Endothelial cell of umbilical vein (primary cell): ENCODE data around the gene KIDINS220. TPM values are rescaled to one million over a fixed set of nuclear protein-coding genes. Genes with fewer than 3 reads are reported as not detected.
A peak's percentile ranks its signal among the peaks of the same experiment; 100 is the strongest.

Source experiments
- BruUV-seq: library from RNA; stranded (reverse); fragments of 400-500 nt; replicated peaks from 2 replicates; lab custom pipeline; 2021; lab: Mats Ljungman, UMichigan
- CTCF ChIA-PET: fragments of 300-600, 350-600 bp; sonication (Branson Sonifier 250); formaldehyde crosslinking; loops from one replicate; lab custom pipeline; 2021; ENCODE audit warnings: antibody characterized with exemption, inconsistent platforms; lab: Charles Lee
- POLR2A ChIA-PET: fragments of 300-600, 350-600 bp; sonication (Branson Sonifier 250); formaldehyde crosslinking; loops from one replicate; lab custom pipeline; 2021; ENCODE audit warnings: antibody characterized with exemption, inconsistent platforms; lab: Charles Lee
- DNase-seq: peaks from one replicate; pipeline ENCODE4 v3.0.0-alpha.2; 2011; ENCODE audit warnings: low read depth, low spot score
- FAIRE-seq: peaks from 2 replicates; lab custom pipeline; 2011; peaks lifted over from hg19 to GRCh38; lab: Jason Lieb, UNC
- H2AFZ ChIP-seq: 2 replicates; pipeline ENCODE4 v1.6.0; 2012; ENCODE audit warnings: low read depth, low read length, control low read depth, inconsistent platforms
- H3K27ac ChIP-seq: 2 replicates; pipeline ENCODE4 v1.5.1; 2011; ENCODE audit warnings: low read depth, mild to moderate bottlenecking, control low read depth, low read length, moderate library complexity; ENCODE audit not compliant: insufficient read depth
- H3K27me3 ChIP-seq, 2 experiments: 2 replicates each; pipeline versions ENCODE4 v1.6.0 to v1.6.1; 2011; ENCODE audit warnings: low read length in 2 of 2, mixed read lengths in 1 of 2; ENCODE audit not compliant: control insufficient read depth in 2 of 2, insufficient read depth in 2 of 2
- H3K36me3 ChIP-seq, 2 experiments: 2 replicates in 1 of 2; 3 replicates in 1 of 2; pipeline ENCODE4 v1.5.1; 2011; ENCODE audit warnings: low read length in 2 of 2, mild to moderate bottlenecking in 1 of 2, moderate library complexity in 1 of 2; ENCODE audit not compliant: control insufficient read depth in 2 of 2, insufficient read depth in 2 of 2; ENCODE audit errors: extremely low read depth in 1 of 2
- H3K4me1 ChIP-seq: 3 replicates; pipeline ENCODE4 v1.5.1; 2011; ENCODE audit warnings: mild to moderate bottlenecking, low read length; ENCODE audit not compliant: control insufficient read depth, insufficient read depth; ENCODE audit errors: extremely low read depth
- H3K4me2 ChIP-seq: 2 replicates; pipeline ENCODE4 v1.6.1; 2011; ENCODE audit warnings: low read length, control low read depth, mixed read lengths; ENCODE audit not compliant: insufficient read depth
- H3K4me3 ChIP-seq, 3 experiments: fragments of 200-600 bp in 1 of 3; sonication (generic), shearing (Covaris generic) in 1 of 3; replicated peaks in 1 of 3; 2 replicates each; pipeline ENCODE4 v1.5.1; 2011 to 2016; ENCODE audit warnings: control low read depth in 3 of 3, low read length in 3 of 3, mild to moderate bottlenecking in 2 of 3, inconsistent platforms in 1 of 3, low read depth in 1 of 3, moderate library complexity in 1 of 3; ENCODE audit not compliant: insufficient read depth in 1 of 3
- H3K79me2 ChIP-seq: 2 replicates; pipeline ENCODE4 v1.6.0; 2012; ENCODE audit warnings: low read length, inconsistent platforms; ENCODE audit not compliant: control insufficient read depth, insufficient read depth
- H3K9ac ChIP-seq: replicated peaks from 2 replicates; pipeline ENCODE3; 2011; ENCODE audit warnings: low read length, control low read depth; ENCODE audit not compliant: insufficient read depth; ENCODE audit errors: extremely low read depth
- H3K9me1 ChIP-seq: replicated peaks from 3 replicates; pipeline ENCODE4 v1.6.0; 2011; ENCODE audit warnings: mild to moderate bottlenecking, low read length; ENCODE audit not compliant: control insufficient read depth, insufficient read depth; ENCODE audit errors: extremely low read depth
- H3K9me3 ChIP-seq: replicated peaks from 2 replicates; pipeline ENCODE4 v1.5.1; 2012; ENCODE audit warnings: low read length, inconsistent platforms; ENCODE audit not compliant: control insufficient read depth, insufficient read depth
- H4K20me1 ChIP-seq: replicated peaks from 2 replicates; pipeline ENCODE3; 2011; ENCODE audit warnings: mild to moderate bottlenecking, low read length; ENCODE audit not compliant: control insufficient read depth, insufficient read depth; ENCODE audit errors: extremely low read depth
- CTCF ChIP-seq, 2 donors: IDR thresholded peaks; 1 replicate in 1 of 2; 2 replicates in 1 of 2; pipeline ENCODE4 v1.5.1; 2011; ENCODE audit warnings: low read length in 2 of 2, mild to moderate bottlenecking in 2 of 2, moderate library complexity in 2 of 2, control low read depth in 1 of 2, inconsistent platforms in 1 of 2, low read depth in 1 of 2; ENCODE audit not compliant: insufficient read depth in 1 of 2; ENCODE audit errors: extremely low read depth in 1 of 2
- EZH2 ChIP-seq: IDR thresholded peaks from 2 replicates; pipeline ENCODE4 v1.6.1; 2012; ENCODE audit warnings: borderline replicate concordance, low read depth, mild to moderate bottlenecking, moderate library complexity, low read length, inconsistent platforms; ENCODE audit not compliant: severe bottlenecking
- FOS ChIP-seq: IDR thresholded peaks from 2 replicates; pipeline ENCODE4 v1.6.1; 2011; ENCODE audit warnings: mild to moderate bottlenecking, low read length, moderate library complexity, borderline replicate concordance; ENCODE audit not compliant: insufficient read depth
- GATA2 ChIP-seq: IDR thresholded peaks from 2 replicates; pipeline ENCODE4 v1.7.0; 2011; ENCODE audit warnings: low read depth, mild to moderate bottlenecking, moderate library complexity, mixed read lengths, low read length; ENCODE audit not compliant: insufficient read length, insufficient read depth
- JUN ChIP-seq: IDR thresholded peaks from 2 replicates; pipeline ENCODE4 v1.6.1; 2011; ENCODE audit warnings: borderline replicate concordance, low read depth; ENCODE audit not compliant: insufficient read length, insufficient read depth
- MAX ChIP-seq: IDR thresholded peaks from 2 replicates; pipeline ENCODE4 v1.6.1; 2011; ENCODE audit not compliant: insufficient read depth, insufficient read length
- MYC ChIP-seq: IDR thresholded peaks from one replicate; pipeline ENCODE4 v1.6.1; 2011; ENCODE audit warnings: mild to moderate bottlenecking, low read depth, low read length
- POLR2A ChIP-seq: IDR thresholded peaks from 2 replicates; pipeline ENCODE4 v1.6.1; 2012; ENCODE audit warnings: low read depth, mild to moderate bottlenecking, control low read depth, low read length
- POLR2AphosphoS5 ChIP-seq: IDR thresholded peaks from 2 replicates; pipeline ENCODE4 v1.6.1; 2012; ENCODE audit warnings: low read depth, mild to moderate bottlenecking, control low read depth, low read length, moderate library complexity; ENCODE audit not compliant: insufficient read depth
- dilution Hi-C: fragments of 300-500 bp; cut with MboI; formaldehyde crosslinking; loops from one replicate; pipeline ENCODE4 v1.15.0; 2019; ENCODE audit warnings: low sequenced_read_pairs; ENCODE audit not compliant: extremely low pct_ligation_motif_present
- intact Hi-C: fragments of 100-400 bp; cut with micrococcal nuclease; formaldehyde crosslinking; loops from one replicate; pipeline ENCODE4 v1.10.0; 2022
- polyA plus RNA-seq, 4 experiments: library from polyadenylated mRNA; depleted of rRNA in 3 of 4; stranded (reverse) in 3 of 4; unstranded in 1 of 4; fragments of >200 nt; gene quantifications; 2 replicates each; pipeline versions ENCODE4 v1.2.1 to v1.2.3, GENCODE V29; 2011 to 2012; ENCODE audit warnings: missing spikeins in 1 of 4
- total RNA-seq: library from RNA; stranded (reverse); gene quantifications from 2 replicates; pipeline ENCODE4 v1.2.3, GENCODE V29; 2021

Gene KIDINS220
- total and polyA plus RNA-seq, 2 donors (not counting 3 experiments of a cell fraction or from before 2014, with no cell fraction given), result 33.9 to 41.3 TPM

- ChIA-PET POLR2A (no interaction called here), CTCF (no interaction called here)
- intact Hi-C loops, result no loop called here
- H4K20me1 ChIP-seq, result peaks cover 3% of the 10 kb centered on the region
- H3K4me3 ChIP-seq, result peak overlapping the region in 1 of 3 experiments; percentile 19
- FAIRE-seq, result no peak
- TF ChIP-seq POLR2A (no peak), MAX (no peak), CTCF (IDR thresholded peaks at IDR 0.05; ENCODE audit: extremely low read depth in 1 of 2, insufficient read depth in 1 of 2, low read depth in 1 of 2, low read length in 2 of 2) (no peak), JUN (no peak), EZH2 (no peak), FOS (no peak), MYC (no peak), POLR2AphosphoS5 (no peak), GATA2 (no peak)
- peak overlapping the region; percentile 34 for H3K4me2 ChIP-seq
- no TSS peak for BruUV-seq
- no peaks in the 10 kb centered on the region for H3K36me3 ChIP-seq
- no peaks in the 10 kb centered on the region for H3K9me3 ChIP-seq
- H3K4me1 ChIP-seq, result peaks cover 9% of the 10 kb centered on the region
- no peak overlapping the region for H3K27ac ChIP-seq
- peaks cover 36% of the 10 kb centered on the region for H3K79me2 ChIP-seq
- dilution Hi-C loops, result no loop called here
- H2AFZ ChIP-seq, result peak overlapping the region; percentile 61
- H3K27me3 ChIP-seq, result peaks cover 0 to 3% of the 10 kb centered on the region in 2 experiments
- no peak for DNase-seq
- no peaks in the 10 kb centered on the region for H3K9me1 ChIP-seq
- H3K9ac ChIP-seq, result no peak overlapping the region
Observed at GRCh38 chr2:8837795-8838140, 355 bp upstream of the KIDINS220 start.
